ENCODE results near the gene BMP6. TPM values are rescaled to one million over a fixed set of nuclear protein-coding genes. Genes with fewer than 3 reads are reported as not detected.

The BMP6 gene
- total and polyA plus RNA-seq, 5 donors, result 2.3 to 4.7 (median 3.0) TPM

- Histone ChIP-seq H3K27ac (ENCODE audit: low read length) (no peak overlapping the region), H3K4me3 (ENCODE audit: low read length) (no peak overlapping the region), H3K27me3 (ENCODE audit: control insufficient read depth, insufficient read depth) (no peaks in the 10 kb centered on the region), H3K9me3 (ENCODE audit: control insufficient read depth, low read length) (no peaks in the 10 kb centered on the region), H3K4me1 (ENCODE audit: control insufficient read depth, insufficient read depth, low read length) (no peaks in the 10 kb centered on the region)
- ATAC-seq, result no peak
- intact Hi-C loops (cut with DNase I), result no loop called here
- 95% methylated on average over 4 of the region's 4 CpGs for WGBS
- no peak for DNase-seq
These were observed 192.5 kb downstream of the BMP6 start for GRCh38 chr6:7918403-7918802.

GRCh38 chr6:7919871-7920270 is 194.0 kb downstream of the BMP6 start:
- intact Hi-C loops (cut with DNase I), result no loop called here
- no peak for ATAC-seq
- WGBS, result 62% methylated on average over 8 of the region's 8 CpGs
- H3K27ac ChIP-seq (ENCODE audit: low read length), result no peak overlapping the region
- DNase-seq, result no peak
- no peaks in the 10 kb centered on the region for H3K9me3 ChIP-seq (ENCODE audit: control insufficient read depth, low read length)
- no peaks in the 10 kb centered on the region for H3K27me3 ChIP-seq (ENCODE audit: control insufficient read depth, insufficient read depth)
- no peak overlapping the region for H3K4me3 ChIP-seq (ENCODE audit: low read length)
- H3K4me1 ChIP-seq (ENCODE audit: control insufficient read depth, insufficient read depth, low read length), result no peaks in the 10 kb centered on the region

- intact Hi-C loops (cut with DNase I), result no loop called here
- WGBS, result 85% methylated on average over 2 of the region's 2 CpGs
- Histone ChIP-seq H3K9me3 (ENCODE audit: control insufficient read depth, low read length) (no peaks in the 10 kb centered on the region), H3K4me1 (ENCODE audit: control insufficient read depth, insufficient read depth, low read length) (no peaks in the 10 kb centered on the region), H3K27me3 (ENCODE audit: control insufficient read depth, insufficient read depth) (no peaks in the 10 kb centered on the region), H3K27ac (ENCODE audit: low read length) (no peak overlapping the region), H3K4me3 (ENCODE audit: low read length) (no peak overlapping the region)
- DNase-seq (no peak), ATAC-seq (no peak)
These were observed 194.5 kb downstream of the BMP6 start for GRCh38 chr6:7920425-7920824.

- H3K9me3 ChIP-seq (ENCODE audit: control insufficient read depth, low read length), result no peaks in the 10 kb centered on the region
- no peak overlapping the region for H3K4me3 ChIP-seq (ENCODE audit: low read length)
- ATAC-seq (no peak), DNase-seq (no peak)
- no peaks in the 10 kb centered on the region for H3K27me3 ChIP-seq (ENCODE audit: control insufficient read depth, insufficient read depth)
- 70% methylated on average over 4 of the region's 4 CpGs for WGBS
- intact Hi-C loops (cut with DNase I), result no loop called here
- no peak overlapping the region for H3K27ac ChIP-seq (ENCODE audit: low read length)
- no peaks in the 10 kb centered on the region for H3K4me1 ChIP-seq (ENCODE audit: control insufficient read depth, insufficient read depth, low read length)
These were observed 195.1 kb downstream of the BMP6 start for GRCh38 chr6:7921046-7921445.

- no peak overlapping the region for H3K4me3 ChIP-seq (ENCODE audit: low read length)
- intact Hi-C loops (cut with DNase I), result no loop called here
- DNase-seq (no peak), ATAC-seq (peak in 1 of 2 donors; percentile 78)
- no peaks in the 10 kb centered on the region for H3K27me3 ChIP-seq (ENCODE audit: control insufficient read depth, insufficient read depth)
- no peak overlapping the region for H3K27ac ChIP-seq (ENCODE audit: low read length)
- no peaks in the 10 kb centered on the region for H3K9me3 ChIP-seq (ENCODE audit: control insufficient read depth, low read length)
- H3K4me1 ChIP-seq (ENCODE audit: control insufficient read depth, insufficient read depth, low read length), result no peaks in the 10 kb centered on the region
- WGBS, result 50% methylated on average over 5 of the region's 5 CpGs
These were observed 195.8 kb downstream of the BMP6 start for GRCh38 chr6:7921632-7922092.

GRCh38 chr6:7922596-7922995 is 196.7 kb downstream of the BMP6 start:
- no peak for ATAC-seq
- H3K27me3 ChIP-seq (ENCODE audit: control insufficient read depth, insufficient read depth), result no peaks in the 10 kb centered on the region
- H3K4me3 ChIP-seq (ENCODE audit: low read length), result no peak overlapping the region
- DNase-seq, result no peak
- no peaks in the 10 kb centered on the region for H3K9me3 ChIP-seq (ENCODE audit: control insufficient read depth, low read length)
- no peak overlapping the region for H3K27ac ChIP-seq (ENCODE audit: low read length)
- intact Hi-C loops (cut with DNase I), result no loop called here
- H3K4me1 ChIP-seq (ENCODE audit: control insufficient read depth, insufficient read depth, low read length), result no peaks in the 10 kb centered on the region
- 68% methylated on average over 1 of the region's 1 CpG for WGBS

- DNase-seq (no peak), ATAC-seq (no peak)
- Histone ChIP-seq H3K9me3 (ENCODE audit: control insufficient read depth, low read length) (no peaks in the 10 kb centered on the region), H3K27me3 (ENCODE audit: control insufficient read depth, insufficient read depth) (no peaks in the 10 kb centered on the region), H3K4me1 (ENCODE audit: control insufficient read depth, insufficient read depth, low read length) (no peaks in the 10 kb centered on the region), H3K4me3 (ENCODE audit: low read length) (no peak overlapping the region), H3K27ac (ENCODE audit: low read length) (no peak overlapping the region)
- intact Hi-C loops (cut with DNase I), result no loop called here
These were observed 199.0 kb downstream of the BMP6 start for GRCh38 chr6:7924867-7925266.

Other genes starting within 250 kb of the BMP6 start
- gene DSP, start 184.4 kb upstream of the BMP6 start, total RNA-seq, result 100 to 1,000 TPM; 239 to 311 (median 248) TPM
- gene DSP, start 184.4 kb upstream of the BMP6 start, polyA plus RNA-seq, result 94.7 TPM
- gene SNRNP48, start 135.9 kb upstream of the BMP6 start, total RNA-seq, result 10 to 100 TPM; 11.0 to 17.6 (median 14.8) TPM
- gene SNRNP48, start 135.9 kb upstream of the BMP6 start, polyA plus RNA-seq, result 10.7 TPM
- gene TXNDC5, start 184.7 kb downstream of the BMP6 start, total RNA-seq, result 10 to 100 TPM; 47.0 to 59.5 (median 57.4) TPM
- 38.2 TPM for gene TXNDC5, start 184.7 kb downstream of the BMP6 start, polyA plus RNA-seq